Endometrial microvascular endothelial cells (primary cell): Measurements from ENCODE around the gene GLRA2. TPM values are rescaled to one million over a fixed set of nuclear protein-coding genes. Genes with fewer than 3 reads are reported as not detected.
"Not testable (repeated sequence)": the region's sequence is repeated elsewhere in the genome, so short reads cannot be mapped to it uniquely, and the experiment has no call there.

Experiments
- in situ Hi-C: cut with HindIII; loops from 2 replicates; pipeline ENCODE4 v1.10.0; 2017; ENCODE audit warnings: low sequenced_read_pairs, low pct_unique_long_range_greater_than_20kb; ENCODE audit errors: inconsistent ontology term
- total RNA-seq: library from RNA; depleted of rRNA; stranded (reverse); fragments of >200 nt; gene quantifications from one replicate; pipeline ENCODE4 v1.2.3, GENCODE V29; 2015; ENCODE audit errors: inconsistent ontology term

GLRA2 gene
- total RNA-seq, 1 donor from 2014 or later, result not detected

GRCh38 chrX:14590216-14590615 is 60.9 kb downstream of the GLRA2 start:
- in situ Hi-C loops, result no loop called here

DNA sequence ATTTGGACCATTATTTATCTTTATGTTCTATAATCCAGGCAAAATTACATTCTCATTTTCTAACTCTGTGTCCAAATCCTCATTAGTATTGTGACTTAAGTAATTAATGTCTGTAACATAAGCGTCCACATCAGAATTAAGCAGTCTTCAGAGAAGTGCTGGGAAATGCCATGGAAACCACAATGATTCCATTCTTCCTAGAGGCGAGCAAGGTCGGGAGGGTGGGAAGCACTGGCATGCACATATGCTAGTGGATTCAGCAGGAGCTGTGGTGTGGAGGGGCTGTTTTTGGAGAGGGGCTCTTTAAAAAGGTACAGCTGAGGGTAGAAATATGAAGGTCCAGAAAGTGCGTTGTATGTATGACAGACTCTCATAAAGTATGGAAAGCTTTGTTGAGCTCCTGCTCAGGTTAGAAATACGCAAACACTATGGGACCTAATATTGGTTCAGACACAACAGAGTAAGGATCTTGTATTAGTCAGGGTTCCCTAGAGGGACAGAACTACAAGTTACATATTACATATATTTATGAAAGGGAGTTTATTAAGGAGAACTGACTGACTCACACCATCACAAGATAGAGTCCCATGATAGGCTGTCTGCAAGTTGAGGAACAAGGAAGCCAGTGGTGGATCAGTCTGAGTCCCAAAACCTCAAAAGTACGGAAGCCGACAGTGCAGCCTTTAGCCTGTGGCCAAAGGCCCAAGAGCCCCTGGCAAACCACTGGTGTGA is 61.5 kb downstream of the GLRA2 start:
- in situ Hi-C loops, result no loop called here

DNA sequence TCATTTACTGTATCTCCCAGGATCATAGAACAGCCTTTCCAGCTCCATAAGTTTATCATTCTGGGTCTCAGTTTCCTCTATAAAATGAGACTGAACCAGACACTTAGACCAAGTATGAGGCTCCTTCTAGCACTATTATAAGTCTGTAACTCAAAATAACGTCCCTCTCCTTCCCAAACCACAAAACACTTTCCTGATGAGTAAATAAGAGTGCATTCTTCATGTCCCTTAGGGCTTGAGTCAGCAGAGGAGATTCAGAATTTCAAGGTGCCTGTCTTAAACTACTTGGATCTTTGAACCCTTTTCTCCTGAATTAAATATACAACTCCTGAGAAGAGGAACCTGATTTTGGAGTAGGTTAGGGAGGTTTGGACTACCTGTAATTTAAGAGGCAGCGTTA is 62.6 kb downstream of the GLRA2 start:
- in situ Hi-C loops, result no loop called here

GRCh38 chrX:14594521-14594920 is 65.2 kb downstream of the GLRA2 start:
- in situ Hi-C loops, result no loop called here

- in situ Hi-C loops, result no loop called here
Measured at GRCh38 chrX:14598330-14598729, 69.0 kb downstream of the GLRA2 start.

DNA sequence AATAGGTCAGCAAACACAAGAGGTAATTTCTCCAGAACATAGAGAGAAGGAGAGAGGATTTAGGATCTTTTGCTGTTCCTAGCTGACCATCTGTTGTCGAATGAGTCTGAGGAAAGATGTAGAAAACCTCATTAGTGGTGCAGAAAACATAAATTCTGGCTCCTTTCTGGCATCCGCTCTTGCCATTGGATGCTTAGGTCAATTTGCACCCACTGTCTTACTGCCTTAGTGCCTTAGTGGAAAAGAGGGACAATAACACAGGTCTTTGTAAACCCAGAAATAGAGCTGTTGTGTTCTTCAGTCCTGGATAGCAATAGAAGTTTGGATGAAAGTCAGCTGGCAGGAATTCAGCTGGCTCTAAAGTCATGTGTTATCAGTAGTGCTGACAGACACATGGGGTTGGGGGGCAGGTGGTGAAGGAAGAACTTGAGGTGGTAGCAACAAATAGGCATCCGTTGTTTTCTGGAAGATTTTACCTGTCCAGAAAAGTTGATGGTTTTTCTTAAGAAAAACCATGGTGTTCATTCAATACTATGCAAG is 78.2 kb downstream of the GLRA2 start:
- in situ Hi-C loops, result no loop called here

DNA sequence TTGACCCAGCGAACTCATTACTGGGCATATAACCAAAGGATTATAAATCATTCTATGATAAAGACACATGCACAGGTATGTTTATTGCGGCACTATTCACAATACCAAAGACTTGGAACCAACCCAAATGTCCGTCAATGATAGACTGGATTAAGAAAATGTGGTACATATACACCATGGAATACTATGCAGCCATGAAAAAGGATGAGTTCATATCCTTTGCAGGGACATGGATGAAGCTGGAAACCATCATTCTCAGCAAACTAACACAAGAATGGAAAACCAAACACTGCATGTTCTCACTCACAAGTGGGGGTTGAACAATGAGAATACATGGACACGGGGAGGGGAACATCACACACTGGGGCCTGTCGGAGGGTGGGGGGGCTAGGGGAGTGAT is 83.1 kb downstream of the GLRA2 start:
- in situ Hi-C loops, result not testable (repeated sequence)

DNA sequence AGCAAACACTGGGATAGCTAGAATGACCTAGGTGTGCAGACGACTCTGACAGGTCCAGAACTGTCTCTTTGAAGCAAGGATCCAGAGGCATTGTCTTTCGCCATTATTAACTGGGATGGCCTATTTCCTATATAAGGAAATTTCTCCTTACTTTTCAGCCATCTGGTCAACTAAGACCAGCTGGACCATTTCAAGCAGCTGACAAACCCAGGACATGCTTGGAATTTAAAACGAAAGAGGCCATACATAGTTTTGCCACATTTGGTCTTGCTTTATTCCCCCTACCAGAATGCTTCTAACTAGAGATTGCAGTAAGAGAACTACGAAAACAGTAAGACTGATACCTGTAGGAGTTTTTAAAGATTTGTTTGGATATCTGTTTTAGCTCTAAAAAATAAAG is 87.0 kb downstream of the GLRA2 start:
- in situ Hi-C loops, result no loop called here

GRCh38 chrX:14616836-14617235 is 87.5 kb downstream of the GLRA2 start:
- in situ Hi-C loops, result no loop called here

DNA sequence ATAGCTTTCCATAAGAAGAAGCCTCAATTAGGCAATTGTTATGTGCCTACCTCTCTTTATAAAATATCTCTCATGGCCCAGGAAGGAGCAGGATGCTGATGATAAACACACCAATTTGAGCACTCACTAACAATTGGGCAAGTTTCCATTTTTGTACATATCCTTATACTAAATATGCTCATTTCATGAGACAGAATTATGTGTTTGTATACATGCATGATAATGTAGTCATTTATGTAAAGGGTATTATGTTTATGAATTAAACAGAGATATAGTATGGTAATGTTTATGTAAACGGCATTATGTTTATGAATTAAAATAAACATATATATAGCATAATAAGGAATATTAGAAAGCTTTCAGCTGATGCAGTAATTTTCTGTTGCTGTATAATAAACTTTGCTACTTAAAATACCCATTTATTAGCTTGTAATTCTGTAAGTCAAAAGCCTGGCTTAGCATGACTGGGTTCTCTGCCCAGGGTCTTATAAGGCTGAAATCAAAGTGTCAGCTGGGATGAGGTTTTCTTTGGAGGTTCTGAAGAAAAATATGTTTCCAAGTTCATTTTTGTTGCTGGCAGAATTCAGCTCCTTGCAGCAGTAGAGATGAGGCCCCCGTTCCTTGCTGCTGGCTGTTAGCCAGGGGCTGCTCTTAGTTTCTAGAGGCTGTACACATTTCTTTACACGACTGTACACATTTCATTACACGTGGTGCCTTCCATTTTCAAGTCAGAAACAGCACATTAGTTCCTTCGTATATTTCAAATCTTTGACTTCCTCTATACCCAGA is 89.0 kb downstream of the GLRA2 start:
- in situ Hi-C loops, result no loop called here

DNA sequence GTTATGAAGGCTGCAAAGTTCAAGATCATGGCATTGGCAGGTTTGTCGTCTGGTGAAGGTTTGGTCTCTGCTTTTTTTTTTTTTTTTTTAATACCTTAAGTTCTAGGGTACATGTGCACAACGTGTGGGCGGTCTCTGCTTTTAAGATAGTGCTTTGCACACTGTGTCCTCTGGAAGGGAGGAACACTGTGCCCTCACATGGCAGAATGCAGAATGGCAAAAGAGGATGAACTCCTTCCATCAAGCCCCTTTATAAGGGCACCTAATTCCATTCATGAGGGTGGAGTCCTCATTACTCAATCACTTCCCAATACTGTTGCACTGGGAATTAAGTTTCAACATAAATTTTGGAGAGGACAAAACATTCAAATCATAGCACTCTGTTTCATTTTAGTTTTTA is 101.4 kb downstream of the GLRA2 start:
- in situ Hi-C loops, result no loop called here

GRCh38 chrX:14641681-14642655 is 112.6 kb downstream of the GLRA2 start:
- in situ Hi-C loops, result no loop called here

GRCh38 chrX:14660970-14661369 is 131.6 kb downstream of the GLRA2 start:
- in situ Hi-C loops, result no loop called here

DNA sequence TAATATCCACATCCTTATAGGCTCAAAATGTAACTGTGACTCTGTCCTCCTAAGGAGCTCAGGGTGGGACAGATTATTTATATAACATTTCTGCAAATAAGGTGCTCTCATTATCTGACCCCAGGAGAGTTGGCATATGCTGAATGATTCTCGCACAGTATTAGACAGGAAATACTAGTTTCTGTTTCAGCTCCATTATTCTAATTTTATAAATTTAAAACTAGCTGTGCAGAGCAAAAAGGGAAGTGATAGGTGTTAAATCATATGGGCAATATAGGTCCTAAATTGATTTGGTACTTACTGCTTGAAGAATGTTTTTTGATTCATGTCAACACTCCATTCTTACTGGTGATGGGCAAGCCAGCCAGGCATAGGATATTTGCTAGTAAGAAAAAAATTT is 141.5 kb downstream of the GLRA2 start:
- in situ Hi-C loops, result no loop called here

DNA sequence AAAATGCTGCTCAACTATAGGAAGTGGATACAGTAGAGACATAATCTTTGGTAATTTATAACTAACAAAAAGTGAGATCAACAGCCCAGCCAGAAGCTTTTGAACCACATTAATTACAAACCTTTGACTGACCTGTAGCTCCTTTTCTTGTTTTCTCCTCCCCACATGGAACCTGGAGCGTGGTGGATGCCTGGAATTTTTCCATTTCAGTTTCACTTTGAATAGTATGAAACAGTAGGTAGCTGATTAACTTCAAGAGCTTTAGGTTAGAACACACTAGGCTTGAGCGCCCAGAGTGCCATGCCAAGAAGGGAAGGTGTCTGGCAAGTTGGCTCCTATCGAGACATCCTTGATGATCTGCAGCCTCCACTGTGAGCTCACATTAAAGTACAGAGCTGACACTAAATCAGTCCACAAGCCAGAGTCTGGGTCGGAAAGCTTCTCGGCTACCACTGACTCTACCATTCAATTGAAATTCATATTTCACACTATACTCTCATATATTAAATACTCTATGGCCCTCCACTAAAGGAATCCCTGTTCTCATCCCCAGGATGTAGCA is 143.4 kb downstream of the GLRA2 start:
- in situ Hi-C loops, result no loop called here

DNA sequence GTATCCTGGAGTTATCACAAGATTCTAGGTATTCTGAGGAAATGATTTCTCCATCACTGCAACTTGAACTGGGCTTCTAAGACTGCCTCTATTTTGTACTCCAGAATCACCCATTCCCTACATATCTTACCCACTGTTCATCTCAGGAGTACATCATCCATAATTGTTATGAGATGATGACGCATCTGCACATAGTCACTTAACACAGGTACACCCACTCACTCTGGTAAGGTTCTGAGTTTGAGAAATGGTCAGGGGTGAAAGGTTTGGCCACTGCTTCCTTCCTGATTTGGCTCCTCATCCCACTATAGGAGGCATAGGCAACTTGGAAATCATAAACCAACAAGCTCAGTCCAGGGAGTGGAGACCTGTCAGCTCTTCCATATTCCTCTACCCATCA is 143.9 kb downstream of the GLRA2 start:
- in situ Hi-C loops, result no loop called here

DNA sequence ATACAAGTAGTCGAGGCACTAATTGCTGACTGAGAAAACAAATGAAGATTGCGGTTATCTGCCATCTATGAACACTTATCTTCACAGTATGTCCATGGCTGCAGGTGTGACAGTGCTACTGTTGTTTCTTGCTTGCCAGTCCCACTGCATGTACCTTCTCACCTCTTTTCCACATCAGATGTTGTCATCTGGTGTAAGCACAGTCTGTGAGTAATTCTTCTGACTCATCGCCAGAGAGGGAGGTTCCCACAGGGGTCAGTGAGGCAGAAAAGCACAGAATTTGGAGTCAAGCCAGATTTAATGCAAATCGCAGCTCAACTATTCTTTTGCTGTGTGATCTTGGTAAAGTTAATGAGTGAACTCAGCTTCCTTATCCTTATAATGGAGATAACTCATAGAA is 144.4 kb downstream of the GLRA2 start:
- in situ Hi-C loops, result no loop called here

DNA sequence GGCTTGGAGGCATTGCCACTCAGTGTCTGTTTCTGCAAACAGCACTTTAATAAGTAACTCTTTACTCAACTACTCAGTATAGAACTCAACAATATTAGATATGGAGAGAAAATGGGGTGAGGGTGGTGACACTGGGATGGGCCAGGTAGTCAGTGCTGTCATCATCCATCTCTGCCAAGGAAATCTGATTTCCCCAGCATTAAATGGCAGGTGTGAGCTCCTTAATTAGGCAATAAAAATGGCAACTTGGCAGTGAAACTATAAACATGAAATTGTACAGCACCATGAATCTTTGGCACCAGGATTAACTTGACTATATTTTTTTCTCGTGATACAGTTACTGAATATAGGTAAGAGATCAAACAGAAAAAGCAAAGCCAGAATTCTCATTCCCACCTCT is 146.2 kb downstream of the GLRA2 start:
- in situ Hi-C loops, result no loop called here

DNA sequence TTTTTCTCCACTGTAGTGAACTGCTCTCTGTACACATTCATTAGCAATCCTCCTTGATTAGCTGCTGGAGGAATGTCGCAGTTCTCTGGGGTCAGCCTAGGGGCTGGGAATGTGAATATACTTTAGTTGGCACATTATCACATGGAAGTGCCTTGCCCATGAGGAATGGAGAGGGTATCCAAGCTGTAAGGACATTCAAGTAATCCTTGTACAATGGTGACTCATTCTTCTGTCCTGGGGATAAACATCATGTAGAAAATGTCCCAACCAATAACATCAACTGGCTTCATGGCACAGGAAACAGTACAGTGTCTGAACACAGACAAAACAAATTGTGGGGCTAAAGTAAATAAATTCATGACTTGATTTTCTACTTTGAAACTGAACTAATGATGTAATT is 147.1 kb downstream of the GLRA2 start:
- in situ Hi-C loops, result no loop called here
